ENCODE measurements around the gene GGTLC1.
"Not testable (repeated sequence)": the region's sequence is repeated elsewhere in the genome, so short reads cannot be mapped to it uniquely, and the experiment has no call there.

Gene GGTLC1

DNA sequence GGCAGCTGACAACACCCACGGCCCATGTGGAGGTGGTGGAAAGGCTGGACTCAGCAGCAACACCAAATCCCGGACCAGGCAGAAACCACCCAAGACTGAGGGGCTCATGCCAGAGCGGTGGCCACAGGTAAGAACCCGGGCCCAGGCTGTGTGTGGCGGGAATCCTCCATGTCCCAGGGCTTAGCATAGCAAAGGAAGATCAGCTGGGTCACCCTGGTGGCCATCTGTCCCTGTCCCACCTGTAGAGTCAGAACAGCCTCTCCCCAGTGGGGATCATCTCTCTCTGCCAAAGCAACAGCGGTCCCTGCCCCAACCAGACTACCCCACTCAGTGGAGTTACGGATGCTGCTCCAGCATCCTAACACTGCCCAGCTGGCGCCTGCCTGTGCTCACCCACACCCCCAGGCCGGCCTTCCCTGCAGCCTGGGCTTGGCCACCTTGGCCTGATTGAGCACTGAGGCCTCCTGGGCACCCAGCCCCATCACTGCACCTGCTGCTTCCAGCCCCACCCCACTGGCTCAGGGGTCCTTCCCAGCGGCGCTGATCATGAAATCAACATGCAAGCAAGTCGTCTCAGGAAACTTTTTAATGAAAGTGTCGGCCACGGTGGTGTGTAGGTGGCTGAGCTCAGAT lies 5.5 kb upstream of the GGTLC1 start:
- DNase-seq = not testable (repeated sequence)

DNA sequence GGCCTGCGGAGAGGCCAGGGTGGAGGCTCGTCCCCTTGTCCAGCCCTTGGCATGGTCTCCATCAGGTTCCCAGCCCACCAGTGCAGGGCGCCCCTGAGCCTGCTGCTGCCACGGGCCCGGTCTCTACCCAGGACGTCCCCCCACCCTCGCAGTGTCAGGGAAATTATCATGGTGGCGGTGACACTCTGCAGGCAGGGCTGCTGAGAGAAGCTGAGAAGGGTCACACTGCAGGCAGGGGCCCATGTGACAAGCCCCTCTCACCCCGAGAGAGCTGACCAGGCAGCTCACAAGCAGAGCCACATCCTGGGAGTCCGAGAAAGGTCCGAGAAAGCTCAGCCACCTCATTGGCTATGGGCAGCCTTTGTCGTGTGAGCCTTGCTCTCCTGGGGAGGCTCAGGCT lies 4.9 kb upstream of the GGTLC1 start:
- not testable (repeated sequence) for DNase-seq

DNA sequence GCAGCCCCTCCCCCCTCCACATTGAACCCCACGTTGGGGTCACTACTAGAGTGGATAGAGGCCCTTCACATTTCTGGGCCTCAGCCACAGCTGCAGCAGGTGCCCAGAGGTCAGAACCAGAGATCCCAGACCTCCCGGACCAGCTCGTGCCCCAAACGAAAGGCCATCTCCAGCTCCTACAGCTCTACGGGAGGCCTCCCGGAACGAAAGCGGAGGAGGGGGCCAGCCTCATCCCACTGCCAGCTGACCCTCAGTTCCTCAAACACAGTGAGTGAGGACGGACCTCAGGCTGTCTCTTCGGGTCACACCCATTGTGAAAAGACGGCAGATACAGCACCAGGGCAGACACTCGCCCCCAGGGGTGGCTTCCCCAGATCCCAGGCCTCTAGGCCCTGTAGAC lies 1.7 kb upstream of the GGTLC1 start:
- DNase-seq = not testable (repeated sequence)

DNA sequence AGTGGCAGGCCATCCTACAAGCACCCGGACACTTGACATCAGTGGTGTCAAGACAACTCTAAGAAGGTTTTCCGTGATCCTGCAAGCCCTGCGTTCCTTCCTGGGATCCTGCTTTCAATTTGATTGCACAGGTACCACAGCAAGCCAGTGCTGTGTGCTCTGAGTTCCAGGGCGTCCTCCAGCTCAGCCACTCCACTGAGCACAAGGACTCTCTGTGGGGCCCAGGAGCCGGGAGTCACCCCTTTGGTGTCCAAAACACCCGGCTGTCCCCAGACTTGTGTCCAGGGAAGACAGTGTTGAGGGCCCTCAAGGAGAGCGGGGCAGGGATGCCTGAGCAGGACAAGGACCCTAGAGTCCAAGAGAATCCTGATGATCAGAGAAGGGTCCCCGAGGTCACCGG lies 387 bp upstream of the GGTLC1 start:
- DNase-seq = not testable (repeated sequence)

DNA sequence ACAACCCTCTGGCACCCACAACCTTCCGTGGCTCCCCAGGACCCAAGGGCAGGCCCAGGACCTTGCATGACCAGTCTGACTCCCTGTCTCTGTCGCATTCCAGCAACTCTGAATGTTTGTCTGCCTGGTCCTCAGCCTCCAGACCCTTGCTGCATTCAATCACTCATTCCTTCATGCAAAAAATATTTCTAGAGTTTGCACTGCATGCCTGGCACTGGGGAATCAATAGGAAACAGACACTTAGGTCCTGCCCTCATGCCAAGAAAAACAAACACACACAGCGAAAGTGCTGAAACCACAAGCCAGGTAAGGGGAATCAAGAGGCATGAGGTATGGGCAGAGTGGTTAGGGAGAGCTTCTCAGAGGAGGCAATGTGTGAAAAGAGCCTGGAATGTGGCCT lies 1.9 kb downstream of the GGTLC1 start:
- not testable (repeated sequence) for DNase-seq

DNA sequence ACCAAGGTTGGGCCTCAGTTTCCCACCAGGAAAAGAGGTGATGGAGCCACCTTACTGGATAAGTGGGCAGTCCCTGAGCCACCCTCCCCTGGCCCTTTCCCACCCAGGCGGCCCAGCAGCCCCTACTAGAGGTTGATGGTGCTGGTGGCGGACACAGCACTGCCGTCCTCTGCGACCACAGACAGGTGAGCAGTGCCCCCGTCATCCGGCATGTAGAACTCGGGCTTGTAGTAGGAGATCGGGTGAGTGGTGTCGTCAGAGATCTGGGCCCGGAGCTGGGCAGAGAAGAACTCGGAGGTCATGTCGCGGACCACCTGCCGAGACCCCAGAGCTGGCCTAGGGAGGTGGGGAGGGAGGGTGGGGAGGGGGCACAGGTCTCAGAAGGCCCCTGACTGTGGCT lies 2.3 kb downstream of the GGTLC1 start:
- not testable (repeated sequence) for DNase-seq

DNA sequence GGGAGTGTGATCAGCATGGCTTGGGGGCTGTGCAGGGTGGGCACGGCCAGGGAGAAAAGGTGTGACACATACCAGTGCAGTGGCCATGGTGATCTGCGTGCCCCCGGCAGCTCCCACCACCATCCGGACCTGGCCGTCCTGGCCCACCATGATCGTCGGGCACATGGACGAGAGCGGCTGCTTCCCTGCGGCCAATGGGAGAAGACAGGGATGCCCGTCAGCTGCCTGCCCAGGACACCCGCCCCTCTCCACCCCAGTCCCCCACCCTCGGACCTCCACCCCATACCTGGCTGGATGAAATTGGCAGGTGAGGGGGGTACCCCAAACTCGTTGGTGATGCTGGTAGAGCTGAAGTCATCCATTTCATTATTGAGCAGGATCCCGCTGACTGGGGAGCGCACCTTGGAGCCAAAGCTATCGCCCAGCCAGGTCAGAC lies 2.8 kb downstream of the GGTLC1 start:
- DNase-seq = not testable (repeated sequence)

DNA sequence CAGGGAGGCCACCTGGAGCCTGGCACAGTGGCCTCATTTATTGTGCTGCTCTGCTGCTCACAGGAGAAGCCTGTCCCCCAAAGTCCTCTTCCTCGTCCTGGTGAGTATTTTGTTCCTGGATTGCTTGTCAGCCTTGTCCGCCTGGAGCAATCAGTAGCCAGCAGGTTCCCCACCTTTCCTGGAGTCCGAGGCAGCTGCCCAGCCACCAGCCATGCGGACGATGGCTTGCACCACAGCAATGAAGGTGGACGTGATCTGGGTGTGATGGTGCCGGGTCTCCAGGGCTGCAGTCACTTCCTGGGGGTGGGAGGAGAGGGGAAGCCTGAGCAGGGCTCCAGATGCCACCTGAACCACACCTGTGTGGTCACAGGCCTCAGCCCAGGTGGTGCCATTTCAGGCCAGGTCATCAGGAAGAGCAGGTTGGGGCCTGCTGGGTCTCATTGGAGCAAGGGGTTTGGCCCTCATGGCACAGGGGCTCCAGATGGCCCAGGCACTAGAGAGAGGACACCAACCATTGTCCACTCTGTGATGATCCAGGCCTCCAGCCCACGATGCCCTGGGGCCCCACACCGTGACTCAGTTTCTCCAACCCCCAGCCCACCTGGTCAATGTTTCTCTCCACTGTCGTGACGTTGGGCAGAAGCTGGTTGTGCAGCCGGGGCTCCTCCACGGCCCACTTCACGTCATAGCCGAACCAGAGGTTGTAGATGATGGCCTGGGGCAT lies 3.4 kb downstream of the GGTLC1 start:
- not testable (repeated sequence) for DNase-seq

DNA sequence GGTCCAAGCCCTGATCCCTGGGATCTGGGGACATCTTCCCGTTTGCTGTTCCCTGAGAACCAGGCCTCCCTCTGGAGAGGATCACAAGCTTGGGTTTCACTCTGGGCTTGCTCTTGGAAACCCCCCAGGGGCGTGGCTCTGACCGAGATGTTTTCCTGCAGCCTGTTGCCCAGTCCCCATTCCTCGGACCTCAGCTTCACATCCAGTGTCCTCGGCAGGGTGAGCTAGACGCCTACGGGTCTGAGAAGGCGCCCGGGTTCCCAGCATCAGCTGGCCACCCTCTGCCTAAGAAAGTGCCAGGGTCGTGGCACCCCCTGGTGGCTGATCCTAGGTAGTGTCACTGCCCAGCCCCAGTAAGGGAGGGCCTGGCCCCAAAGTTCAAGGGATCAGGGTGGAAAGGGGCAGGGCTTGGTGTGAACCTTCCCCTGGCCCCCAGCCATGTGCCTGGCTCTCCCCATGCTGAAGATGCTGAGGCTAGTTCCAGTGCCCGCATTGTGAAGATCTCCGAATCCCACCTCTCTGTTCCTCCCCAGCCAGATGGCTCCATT lies 4.0 kb downstream of the GGTLC1 start:
- not testable (repeated sequence) for DNase-seq

DNA sequence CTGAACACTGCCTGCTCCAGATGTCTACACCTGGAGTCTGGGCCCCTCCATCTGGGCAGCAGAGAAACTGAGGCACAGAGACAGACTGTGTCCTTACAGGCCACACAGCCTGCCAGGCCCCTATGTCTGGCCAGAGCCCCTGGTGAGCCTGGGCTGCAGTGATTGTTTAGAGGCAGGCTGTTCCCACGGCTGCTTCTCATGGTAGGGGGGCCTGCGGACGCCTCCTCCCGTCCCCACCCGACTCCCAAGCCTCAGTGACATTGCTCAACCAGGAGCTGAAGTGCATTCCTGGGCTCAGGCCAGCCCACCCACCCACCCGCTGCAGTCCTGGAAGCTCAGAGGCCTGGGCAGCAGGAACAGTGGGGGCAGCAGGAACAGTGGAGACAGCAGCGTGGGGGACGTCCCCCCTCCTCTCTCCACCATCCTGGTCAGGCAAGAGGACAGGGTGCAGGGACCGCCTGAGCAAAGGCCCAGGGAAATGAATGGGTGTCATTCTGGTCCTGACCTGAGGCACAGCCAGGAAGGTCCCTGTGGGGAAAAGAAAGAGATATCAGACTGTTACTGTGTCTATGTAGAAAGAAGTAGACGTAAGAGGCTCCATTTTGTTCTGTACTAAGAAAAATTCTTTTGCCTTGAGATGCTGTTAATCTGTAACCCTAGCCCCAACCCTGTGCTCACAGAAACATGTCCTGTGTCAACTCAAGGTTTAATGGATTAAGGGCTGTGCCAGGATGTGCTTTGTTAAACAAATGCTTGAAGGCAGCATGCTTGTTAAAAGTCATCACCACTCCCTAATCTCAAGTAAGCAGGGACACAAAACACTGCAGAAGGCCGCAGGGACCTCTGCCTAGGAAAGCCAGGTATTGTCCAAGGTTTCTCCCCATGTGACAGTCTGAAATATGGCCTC lies 6.2 kb downstream of the GGTLC1 start:
- DNase-seq = peak; percentile 46

DNA sequence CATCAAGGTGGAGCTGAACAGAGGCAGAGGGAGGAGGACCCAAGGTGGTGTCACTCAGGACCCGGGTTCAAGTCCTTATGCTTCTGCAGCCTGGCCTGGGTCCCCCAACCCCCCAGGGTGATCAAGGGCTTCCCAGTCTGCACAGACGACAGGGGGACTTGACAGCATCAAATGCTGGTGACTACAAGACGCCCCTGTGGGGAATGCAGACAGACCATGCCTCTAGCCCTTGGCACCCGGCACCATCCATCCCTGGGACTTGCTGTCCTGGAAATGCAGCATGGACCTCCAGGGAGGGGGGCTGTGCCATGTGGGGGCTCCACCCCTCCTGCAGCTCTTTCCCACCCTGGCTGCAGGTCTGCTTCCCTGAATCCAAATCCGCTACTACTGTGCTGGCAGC lies 7.1 kb downstream of the GGTLC1 start:
- DNase-seq = not testable (repeated sequence)

DNA sequence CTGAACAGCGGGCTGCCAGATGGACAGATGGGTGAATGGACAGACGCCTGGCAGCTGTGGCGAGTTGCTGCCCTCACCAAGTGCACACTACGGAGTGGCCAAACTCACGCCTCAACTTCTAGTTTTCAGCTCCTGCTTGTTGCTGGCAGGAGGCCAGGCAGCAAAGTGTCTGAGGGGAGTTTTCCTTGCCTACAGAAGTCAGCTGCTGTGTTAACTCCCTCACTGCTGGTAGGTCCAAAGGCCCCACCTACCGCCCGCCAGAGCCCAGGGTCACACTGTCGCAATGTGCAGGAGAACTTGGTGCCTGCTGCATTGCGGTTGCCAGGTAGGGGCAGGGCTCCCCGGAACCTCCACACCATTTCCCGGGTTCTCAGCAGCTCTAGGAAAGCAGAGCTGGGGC lies 7.6 kb downstream of the GGTLC1 start:
- DNase-seq = peak; percentile 42

DNA sequence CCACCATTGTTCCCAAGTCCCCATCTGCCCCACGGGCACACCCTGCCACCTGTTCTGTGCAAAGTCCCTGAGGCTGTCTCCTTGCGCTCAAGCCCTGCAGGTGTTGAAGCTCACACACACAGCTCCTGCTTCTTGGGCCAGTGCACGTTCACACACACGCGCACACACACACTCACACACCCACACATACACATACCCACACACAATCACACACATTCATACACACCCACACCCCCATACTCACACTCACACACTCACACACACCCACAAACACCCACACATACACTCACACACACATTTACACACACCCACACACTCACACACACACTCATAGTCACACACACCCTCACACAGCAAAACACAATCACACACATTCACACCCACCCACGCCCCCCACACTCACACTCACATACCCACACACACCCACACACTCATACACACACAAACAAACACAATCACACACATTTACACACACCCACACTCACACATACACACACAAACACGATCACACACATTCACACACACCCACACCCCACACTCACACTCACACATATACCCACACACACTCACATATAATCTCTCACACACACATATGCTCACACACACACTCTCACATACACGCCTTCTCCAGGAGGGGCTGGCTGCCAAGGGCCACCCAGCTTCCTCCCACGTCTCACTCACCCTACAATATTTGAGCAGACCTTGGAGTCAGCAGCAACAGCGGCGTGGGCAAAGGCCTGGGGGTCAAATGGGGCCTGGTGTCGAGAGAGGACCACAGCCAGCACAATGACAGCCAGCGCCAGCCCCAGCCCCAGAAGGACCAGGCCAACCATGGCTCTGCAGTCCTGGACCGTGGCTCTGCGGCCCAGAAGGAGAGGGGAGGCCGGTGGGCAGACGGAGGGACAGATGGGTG lies 8.4 kb downstream of the GGTLC1 start:
- not testable (repeated sequence) for DNase-seq

DNA sequence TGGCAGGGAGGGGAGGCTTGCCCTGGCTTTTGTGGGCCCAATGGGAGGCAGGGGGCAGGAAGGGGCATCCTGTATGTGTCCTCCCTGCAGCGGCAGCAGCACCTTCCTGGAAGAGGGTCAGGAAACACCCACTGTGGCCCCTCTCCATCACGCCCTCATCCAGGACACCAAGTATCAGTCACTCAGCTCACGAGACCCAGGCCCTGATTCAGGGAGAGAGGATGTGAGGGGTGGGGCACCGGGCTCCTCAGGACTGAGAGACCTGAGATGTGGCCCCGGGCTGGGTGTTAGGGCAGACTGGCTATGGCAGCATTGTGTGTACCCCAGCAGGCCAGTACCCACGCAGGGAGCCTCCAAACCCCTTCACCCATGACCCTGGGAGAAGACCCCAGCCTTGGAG lies 9.2 kb downstream of the GGTLC1 start:
- not testable (repeated sequence) for DNase-seq

DNA sequence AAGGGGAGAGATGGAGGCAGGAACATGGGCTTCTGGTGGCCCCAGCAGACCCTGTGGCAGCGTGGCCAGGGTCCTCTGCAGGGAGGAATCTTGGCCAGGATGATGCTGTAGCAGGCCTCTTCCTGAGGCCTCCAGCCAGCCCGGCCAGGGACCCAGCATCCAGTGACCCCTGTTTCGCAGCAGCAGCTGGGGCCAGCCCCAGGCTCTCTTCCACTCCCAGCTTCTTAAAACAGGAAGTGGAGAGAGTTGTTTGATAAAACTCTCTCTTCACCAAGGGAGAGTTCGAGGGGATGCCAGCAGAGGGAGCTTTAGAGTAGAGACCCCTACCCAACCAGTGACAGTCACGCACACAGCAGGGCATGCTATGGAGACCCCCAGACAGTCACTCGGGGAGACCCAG lies 10.1 kb downstream of the GGTLC1 start:
- DNase-seq = peak; percentile 71

DNA sequence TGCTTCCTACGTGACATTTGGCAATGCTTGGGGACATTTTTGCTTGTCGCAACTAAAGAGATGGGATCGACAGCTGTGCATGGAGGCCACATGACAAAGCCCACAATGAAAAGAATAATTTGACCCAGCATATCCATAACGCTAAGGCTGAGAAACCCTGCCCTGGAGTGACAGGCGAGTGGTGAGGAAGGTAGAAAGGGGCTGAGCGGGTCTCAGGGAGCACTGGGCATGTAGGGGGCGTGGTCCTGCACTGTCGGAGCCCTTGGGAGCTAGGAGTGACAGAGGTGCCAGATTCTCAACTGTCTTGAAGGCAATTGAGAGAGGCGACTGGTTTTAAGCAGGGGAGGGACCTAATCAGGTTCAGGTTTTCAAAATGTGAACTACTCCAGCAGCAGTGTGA lies 13.6 kb downstream of the GGTLC1 start:
- DNase-seq = no peak

DNA sequence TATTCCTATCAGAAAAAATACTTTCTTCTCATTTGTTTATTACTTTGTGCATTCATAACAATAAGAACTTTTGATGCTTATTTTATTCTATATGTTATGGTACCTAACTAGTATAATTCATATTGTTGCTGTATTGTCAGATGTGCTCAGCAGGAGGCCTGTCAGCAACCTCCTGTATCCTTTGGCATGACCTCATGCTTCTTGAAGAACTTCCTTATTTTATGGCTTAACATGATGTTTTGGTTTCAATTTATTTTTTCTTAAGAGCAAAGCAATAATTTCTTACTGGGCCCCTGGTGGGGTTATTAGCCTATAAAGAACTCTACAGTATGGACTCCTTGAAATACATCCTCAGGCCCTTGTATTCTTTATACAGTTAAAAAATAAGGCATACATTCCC lies 17.3 kb downstream of the GGTLC1 start:
- no peak for DNase-seq

DNA sequence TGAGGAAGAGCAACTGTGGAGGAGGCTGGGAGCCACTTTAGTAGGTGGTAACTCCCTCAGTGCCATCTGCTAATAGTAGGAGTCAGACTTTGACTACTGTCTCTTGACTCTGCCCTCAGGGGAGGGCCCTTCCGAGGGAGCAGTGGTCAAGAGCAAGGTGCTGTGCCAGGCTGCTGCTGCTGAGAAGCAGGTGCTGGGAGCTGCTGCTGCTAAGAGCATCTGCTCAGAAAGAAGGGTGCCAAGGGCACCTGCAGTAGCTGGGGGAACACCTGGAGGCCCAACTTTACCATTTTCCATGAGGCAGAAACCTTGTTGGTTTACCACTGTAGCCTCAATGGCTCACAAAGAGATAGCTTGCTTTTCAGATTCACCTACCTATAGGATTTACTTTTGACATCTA lies 18.5 kb downstream of the GGTLC1 start:
- DNase-seq = no peak

DNA sequence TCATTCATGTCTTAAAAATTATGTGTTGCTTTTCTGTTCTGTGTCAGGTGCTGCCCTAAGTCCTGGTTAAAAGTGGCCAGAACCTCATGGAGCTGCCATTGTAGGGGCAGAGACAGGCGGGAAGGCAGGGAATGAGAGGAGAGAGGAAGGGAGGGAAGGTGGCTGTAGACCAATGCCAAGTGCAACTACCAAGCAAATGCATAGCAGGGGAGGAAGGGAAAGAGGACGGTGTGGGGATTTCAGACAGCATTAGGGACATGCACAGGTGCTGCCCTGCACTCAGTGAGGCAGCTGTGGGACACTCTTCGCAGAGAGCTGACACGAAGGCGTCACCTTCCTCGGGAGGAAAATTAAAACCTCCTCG lies 21.0 kb downstream of the GGTLC1 start:
- no peak for DNase-seq

DNA sequence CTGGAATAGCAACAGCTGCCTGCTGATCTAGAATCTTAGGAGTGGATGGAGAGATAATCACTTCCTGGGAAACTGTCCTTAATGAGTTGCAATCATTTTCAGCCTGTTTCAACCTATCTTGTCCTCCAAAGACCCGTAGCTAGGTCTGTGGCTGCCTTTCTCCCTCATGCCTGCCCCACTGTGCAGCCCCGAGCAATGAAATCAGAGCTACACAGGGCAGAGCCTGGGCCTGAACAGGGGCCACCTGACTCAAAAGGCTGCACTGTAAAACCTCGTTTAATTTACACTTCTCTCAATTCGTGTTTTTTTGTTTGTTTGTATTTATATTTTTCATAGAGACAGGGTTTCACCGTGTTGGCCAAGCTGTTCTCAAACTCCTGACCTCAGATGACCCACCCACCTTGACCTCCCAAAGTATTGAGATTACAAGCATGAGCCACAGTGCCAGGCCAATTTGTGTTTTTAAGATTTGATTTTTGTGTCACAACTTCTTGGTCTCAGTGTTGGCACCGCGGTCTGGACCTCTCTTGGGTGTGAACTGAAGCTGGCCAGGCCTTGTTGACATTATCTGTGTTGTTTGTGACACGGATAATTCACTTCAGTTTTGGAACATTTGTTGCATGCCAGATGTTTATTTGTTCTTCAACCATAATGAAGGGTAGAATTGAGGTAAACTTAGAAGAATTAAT lies 21.5 kb downstream of the GGTLC1 start:
- DNase-seq = no peak

DNA sequence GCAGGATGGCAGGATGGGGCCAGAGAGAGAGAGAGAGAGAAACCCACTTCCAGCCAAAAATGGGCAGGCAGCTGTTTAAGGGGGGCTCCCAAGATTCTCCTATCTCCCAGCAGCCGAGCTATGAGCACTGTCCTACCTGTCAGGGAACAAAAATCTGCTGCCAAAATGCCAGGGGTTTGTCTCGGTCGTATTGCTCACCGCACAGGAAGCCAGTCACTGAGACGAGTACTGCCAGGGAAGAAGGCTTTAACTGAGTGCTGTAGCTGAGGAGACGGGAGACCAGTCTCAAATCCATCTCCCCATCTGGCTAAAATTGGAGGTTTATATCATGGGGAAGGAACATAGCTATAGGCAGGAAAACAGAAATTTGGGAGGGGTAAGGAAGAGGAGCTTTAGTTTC lies 22.3 kb downstream of the GGTLC1 start:
- DNase-seq = no peak

DNA sequence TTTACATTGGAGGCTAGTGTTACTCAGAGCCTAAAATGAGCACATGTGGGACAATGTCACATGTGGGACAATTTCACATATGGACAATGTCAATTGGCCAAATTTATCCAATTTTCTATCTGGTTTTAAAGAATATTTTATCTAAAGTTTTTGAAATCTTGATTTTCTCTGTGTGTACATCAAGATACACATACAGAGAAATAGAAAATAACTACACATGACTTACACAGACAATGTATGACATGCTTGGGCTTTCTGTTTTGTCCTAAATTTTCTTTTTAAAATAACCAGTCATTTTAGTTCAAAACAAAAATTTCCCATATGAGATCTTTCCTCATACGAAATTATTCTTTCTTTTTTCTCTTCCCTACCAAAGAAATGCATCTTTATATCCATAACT lies 24.6 kb downstream of the GGTLC1 start:
- DNase-seq = no peak
